GM19467 (cell line): ENCODE results near the gene GDI1.

Source experiments
- ATAC-seq: cut with Tn5 transposase; IDR thresholded peaks from one replicate; pipeline ENCODE4 v1.9.1; 2021; ENCODE audit warnings: mild to moderate bottlenecking, moderate library complexity; ENCODE audit not compliant: unreplicated experiment

The GDI1 gene

DNA sequence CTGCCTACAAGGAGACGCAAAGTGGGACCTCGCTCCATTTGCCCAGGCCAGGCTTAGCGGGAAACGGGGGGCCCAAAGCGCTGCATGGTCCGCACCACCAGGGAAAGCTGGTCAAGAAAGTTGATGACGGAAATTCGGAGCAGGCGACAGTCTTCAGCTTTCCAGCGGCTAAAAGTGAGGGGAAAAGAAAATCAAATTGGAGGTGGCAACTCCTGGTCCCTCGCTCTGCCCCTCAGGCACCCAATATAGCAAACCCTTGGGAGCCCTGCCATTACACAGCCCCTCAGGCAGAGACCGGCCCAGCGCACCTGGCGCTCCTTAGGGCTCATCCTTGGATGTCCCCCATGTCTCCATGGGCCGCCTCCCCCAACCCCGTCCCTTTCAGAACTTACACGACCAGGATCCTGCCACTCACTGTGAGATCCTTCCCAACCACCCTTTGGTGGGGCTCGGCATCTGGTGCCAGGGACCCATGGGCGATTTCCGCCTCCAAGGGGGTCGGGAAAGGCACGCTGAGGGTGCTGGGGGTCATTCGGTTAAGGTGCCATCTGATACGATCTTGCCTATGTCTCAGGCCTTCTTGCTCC, 41.0 kb downstream of the GDI1 start:
- ATAC-seq: no peak

DNA sequence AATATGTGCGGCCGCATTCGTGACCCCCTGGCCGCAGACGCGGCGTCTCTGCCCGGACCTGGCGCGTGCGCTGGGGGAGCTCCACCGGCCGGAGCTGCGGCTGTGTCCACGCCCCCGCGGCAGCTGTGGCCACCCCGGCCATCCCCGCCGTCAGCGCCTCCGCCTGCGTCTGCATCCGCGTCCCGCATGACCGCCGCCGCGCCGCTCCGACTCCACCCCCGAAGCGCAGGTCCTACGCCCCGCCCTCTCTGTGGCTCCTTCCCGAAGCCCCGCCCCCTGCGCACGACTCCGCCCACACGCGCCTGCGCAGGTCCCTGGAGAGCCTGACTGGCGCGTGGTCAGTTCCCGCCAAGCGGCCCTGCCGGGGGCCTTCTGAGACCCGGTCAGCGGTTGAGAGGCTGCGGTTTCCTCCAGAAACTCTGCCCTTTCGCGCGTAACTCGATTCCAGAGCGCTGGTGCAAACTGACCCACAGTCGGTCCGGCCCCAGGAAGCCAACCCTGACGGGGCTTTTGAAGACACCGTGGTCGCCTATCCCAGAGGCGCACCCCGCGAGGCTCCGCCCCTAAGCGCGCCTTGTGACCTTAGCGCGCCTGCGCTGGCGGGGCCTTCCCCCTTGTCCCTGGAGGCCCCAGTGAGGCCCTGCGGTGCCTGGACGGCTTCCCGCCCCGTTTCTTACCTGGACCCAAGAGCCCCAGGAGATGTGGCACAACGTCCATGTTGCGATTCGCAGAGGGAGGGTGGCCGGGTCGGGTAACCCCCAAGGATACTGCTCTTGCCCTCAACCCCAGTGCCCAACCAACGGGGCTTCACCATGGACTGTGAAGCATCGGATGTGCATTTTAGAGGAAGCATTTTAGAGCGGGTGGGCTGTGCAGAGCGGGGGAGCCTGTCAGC, 42.0 kb downstream of the GDI1 start, which contains the start of gene LAGE3:
Gene LAGE3, minus strand, starts transcription at position 554 of the 895 bp plus-strand sequence. Its CDS starts 366 bp downstream, at position 188.
- peak; percentile 71 for ATAC-seq

- no peak for ATAC-seq
Measured at GRCh38 chrX:154481195-154481594, 44.2 kb downstream of the GDI1 start.

DNA sequence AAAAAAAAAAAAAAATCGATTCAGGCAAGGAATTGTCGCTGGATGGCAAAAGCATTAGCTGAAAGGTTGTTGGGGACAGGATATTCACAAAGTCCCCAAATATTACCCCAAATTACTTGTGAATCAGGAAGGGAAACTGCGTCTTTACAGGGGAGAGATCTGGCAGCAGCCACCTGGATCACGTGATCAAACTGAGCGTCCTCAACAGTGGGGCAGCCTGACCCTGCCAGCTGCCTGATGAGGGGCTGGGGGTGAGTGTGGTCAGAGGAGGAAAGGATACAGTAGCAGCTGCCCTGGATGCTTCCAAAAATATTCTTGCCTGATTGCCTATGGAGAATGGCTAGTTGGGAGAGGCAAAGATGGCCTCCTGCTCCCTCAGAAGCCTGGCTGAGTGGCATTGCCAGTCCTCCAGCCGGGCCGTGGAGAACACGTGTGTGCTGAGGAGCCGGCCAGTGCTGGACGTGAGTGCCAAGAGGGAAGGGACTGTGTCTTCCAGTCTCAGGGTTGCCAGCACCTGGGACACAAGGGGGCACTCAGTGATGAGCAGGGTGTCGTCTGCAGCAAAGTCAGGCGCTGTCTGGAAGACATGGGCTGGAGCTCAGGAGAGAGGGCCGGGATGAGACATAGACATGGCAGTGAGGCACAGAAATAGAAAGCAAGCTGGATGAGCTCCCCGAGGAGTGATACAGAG, 45.1 kb downstream of the GDI1 start:
- ATAC-seq: no peak

DNA sequence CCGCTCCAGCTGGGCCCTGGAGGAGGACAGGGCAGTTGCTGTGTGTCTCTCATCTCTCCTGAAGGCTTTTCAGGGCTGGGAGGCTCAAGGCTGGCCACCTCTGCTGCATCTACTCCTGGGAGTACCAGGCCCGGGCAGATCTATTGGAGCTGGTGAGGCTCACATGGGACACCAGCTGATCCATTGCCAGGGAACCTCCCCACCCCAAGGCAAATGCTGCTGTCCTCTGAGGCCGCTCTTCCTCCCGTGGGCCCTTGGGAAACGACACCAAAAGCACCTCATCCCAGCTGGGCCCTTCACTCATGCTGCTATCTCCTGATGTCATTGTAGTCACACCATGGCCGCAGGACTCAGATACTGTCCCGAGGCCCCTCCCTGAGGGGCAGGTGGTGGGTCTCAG, 45.8 kb downstream of the GDI1 start:
- no peak for ATAC-seq

DNA sequence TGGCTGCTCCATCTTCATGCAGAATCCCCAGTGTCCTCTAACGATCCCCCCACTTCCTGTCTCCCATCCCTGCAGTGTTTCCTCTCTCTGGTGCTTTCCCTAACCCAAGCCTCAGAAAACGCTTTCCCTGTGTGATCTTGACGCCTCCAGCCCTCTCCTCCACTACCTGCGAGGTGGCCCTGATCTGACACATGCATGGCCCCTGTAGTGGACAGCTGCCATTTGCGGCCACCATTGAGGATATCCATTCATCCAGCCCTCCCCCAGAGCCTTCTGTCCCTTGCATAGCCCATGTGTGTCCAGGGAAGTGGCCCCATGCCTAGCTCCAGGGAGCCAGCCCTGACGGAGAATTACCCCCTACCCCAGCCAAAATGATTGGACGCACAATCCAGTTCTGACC, 46.4 kb downstream of the GDI1 start:
- ATAC-seq: no peak

DNA sequence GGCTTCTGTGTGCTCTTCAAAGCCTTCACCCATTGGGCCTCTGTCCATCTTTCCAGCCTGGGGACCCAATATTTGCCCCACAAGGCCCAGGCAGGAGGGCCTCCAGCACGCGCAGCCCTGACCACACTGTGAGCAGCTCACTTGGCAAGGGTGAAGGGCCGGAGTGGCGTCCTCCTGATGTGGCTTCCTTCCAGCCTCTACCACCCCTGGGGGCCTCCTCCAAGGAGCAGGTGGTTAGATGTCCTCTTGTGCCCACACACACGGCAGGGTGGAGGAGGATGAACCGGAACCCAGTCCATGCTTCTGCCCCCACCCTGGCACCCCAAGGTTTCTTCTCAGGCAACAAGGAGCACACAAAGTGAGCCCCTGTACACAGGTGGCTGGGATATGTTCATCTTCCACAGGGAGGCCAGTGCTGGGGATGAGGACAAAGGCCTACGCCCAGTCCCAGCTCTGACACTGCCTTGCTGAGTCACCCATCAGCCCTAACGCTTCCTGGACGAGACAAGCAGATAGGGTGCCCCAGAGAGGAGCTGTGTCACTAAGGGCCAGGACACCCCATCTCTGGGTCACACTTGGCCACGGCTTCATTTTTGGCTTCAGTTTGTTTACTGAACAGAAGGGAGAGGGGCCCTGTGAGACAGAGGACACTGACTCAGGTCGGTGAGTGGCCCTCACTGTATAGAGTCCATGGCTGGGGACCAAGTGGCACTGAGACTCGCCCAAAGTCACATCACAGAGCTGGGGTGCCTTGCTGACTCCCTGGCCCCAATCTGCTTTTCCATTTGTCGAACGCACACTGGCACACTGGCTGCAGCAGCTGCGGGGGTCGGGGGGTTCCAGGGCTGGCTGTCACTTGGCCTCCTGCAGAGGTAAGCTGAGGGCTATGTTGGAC, 47.5 kb downstream of the GDI1 start:
- ATAC-seq: no peak

DNA sequence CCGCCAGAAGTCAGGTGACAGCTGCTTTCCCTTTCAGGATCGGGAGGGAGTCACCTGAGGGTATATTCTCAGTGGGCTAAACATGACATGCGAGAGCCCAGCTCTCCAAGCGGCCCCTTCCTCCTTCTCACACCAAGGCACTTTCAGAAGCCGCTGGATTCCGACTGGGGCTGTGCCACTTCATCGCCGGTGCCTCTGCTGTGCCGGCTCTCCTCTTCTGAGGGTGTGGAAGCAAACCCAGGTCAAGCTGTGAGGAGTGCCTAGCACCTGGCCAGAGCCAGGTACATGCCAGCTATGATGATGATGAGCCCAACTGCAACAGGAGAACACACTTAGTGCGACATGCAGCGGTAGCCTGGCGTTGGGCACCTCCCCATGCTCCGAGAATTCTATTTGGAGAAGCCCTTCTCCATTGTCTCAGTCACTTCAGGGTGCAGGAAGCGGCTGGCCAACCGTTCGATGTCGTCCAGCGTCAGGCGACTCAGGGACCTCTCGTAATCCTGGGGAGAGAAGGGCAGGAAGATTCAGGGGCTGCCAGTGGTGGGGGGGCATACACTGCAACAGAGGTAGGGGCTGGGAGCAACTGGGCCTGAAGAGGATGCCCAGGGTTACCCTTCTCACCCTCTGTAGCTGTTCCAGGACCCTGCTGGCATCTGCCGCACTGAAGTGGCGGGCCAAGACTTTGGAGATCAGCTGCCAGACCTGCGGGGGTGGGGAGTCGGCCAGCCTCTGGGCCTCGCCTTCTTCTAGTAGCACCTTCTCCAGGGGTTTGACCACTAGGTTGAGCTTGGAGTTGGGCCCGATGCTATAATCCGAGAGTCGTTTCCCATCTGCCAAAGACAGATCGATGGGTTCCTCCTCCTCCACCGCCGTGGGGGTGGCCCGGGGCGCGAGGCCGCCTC, 48.4 kb downstream of the GDI1 start:
- ATAC-seq: no peak

DNA sequence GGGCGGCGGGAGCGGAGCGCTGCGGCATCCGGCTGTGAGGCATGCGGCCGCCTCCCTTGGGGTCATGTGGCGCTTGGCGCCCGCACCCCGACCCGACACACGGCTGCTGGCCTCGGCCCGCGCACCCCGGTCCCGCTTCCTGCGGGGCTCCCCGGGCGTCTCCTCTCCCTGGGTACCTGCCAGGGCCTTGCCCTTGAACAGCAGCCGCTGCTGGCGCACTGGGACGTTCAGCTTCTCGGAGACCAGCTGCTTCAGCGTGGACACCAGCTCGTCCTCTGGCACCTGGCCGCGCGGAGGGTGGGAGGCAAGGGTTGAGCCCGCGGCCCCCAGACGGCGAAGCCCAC, 49.1 kb downstream of the GDI1 start:
- ATAC-seq: no peak

DNA sequence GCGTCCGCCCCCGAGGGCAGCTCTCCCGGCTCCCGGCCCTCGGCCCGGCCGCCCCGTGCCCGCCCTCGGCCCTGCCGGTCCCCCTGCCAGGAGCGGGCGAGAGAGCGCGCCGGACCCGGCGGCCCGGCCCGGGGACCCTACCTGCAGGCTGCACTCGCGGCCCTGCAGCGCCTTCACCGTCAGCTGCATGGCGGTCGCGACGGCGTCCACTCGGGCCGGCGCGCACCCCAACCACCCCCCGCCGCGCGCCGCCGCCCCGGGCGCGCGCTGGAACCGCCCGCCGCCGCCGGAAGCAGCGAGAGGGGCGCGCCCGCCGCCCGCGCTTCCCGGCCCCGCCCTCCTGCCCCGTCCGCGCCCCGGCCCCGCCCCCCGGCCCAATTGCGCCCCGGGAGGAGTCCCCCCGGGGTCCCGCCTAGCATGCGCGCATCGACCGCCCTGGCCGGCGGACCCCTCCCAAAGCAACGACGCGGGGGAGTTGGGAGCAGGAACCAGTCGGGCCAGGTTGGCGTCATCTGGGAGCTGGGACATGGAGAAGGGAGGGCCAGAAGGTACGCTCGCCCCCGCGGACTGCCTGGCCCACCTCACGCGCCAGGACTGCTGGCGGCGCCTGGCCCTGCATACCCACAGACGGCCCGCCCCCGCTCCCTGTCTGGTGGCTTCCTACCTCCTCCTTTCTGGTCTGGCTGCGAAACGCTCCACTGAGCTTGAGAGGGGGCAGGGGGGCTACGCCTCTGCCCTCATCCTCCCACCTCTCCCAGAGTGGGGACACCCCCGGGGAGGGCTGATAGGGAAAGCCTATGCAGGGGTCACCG, 49.6 kb downstream of the GDI1 start, which contains the start of gene UBL4A:
Gene UBL4A, minus strand, starts transcription at position 220 of the 812 bp plus-strand sequence. Its CDS starts 31 bp downstream, at position 189.
- ATAC-seq: no peak

DNA sequence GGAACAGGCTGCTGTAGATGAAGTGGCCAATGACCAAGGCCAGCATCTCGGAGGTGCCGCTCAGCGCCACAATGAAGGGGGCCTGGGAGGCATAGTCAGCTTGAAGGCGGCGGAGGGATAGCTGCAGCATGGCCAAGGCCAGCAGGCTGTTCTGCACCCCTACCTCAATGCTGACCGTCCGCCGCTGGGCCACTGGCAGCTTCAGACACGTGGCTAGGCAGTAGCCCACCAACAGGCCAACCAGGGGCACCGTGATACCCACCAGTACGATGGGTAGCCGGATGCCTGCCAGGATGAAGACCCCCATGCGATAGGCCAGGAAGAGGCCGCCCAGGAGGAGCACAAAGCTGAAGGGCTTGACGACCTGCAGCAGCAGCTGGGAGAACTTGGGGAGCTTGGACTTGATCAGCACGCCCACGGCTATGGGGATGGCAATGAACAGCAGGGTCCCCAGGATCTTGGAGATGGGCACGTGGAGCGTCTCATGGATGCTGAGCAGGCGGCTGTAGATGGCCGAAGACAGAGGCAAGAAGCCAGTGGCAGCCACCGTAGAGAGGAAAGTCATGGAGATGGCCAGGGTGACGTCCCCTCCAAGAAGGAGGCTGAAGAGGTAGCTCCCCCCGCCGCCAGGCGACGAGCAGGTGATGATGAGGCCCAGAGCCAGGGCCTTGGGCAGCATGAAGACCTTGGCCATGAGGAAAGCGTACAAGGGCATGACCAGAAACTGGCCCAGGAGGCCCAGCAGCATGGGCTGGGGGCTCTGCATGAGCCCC, 50.8 kb downstream of the GDI1 start:
- no peak for ATAC-seq

DNA sequence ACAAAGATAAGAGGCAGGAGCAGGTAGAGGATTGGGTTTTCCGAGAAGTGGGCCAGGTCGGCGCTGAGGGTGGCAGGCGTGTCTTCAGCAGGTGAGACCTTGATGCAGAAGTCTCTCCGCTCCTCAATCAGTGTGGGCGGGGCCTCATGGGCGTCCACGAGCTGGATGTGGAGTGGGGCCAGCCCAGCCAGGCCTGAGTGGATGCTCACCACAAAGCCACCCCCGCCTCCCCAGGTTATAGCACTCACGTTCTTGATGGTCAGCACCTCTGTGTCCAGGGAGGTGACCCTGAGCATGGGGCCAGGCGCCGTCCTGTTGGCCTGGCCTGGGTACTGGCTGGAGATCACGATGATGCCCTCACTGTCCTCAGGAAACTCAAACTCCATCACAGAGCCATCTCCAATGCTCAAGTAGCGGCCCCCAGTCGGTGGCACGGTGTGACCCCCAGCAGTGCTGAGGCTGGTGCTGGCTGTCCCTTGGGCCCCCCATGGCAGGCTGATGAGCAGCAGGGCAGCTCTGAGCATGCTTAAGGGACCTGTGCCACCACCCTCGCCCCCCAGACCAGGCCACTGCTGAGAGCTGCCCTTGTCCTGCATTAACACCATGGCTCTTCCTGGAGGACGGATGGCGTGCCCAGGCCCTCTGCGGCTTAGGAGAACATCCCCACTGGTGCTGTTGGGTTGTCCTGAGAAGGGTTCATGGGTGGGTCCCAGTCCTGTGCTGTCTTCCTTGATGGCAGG, 51.6 kb downstream of the GDI1 start:
- ATAC-seq: no peak

- ATAC-seq: no peak
Measured at GRCh38 chrX:154489182-154489581, 52.2 kb downstream of the GDI1 start.

DNA sequence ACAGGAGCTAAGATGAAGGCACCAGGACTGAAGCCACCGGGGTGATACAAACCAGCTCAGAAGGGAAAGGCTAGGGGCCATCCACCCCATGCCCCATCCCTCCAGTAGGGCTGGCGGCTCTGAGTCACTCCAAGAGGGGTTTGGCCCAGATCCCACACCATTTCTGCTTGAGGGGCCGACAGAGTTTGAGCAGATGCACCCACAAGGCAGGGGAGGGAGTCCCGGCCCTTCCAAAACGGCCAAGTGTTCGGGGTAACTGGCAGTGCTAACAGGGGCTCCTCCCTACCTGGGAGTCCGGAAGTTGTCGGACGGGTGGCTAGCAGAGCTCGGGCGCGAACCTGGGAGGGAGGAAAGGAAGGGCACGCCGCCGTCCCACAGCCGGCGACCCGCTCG, 53.1 kb downstream of the GDI1 start:
- ATAC-seq: peak; percentile 15

DNA sequence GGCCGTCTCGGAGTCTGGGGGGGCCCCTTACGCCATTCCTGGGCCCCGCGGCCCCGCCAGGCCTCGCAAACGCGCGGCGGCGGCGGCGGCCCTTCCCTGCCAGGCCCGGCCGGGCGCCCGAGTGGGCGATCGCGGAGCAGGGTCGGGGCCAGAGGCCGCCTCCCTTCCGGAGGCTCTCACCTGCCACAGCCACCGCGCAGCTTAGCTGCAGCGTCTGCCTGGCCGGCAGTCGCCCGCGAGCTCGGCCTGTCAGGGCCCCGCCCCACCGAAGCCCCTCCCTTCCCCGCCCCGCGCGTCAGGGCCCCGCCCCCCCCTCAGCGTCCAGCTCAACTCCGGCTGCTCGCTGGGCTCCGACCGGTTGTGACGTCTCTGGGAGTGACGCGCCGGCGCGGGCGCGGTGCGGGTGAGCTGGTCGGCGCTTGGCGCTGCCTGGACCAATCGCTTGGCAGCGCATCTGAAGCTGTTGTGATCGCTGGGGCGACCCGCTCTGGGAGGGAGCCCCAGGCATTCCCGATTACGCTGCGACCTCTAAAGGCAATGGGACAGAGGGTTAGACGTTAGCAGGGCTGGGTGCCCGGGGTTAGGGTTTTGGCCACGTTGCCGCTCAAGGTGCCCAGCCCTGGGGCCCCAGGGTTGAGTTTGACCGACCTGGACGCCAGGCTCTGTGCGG, 53.6 kb downstream of the GDI1 start, which contains the start of gene SLC10A3:
Gene SLC10A3, minus strand, starts transcription at position 216 of the 670 bp plus-strand sequence. CDS start 1,689 bp downstream, outside the sequence.
- peak; percentile 84 for ATAC-seq
